T-helper 1 cell treated with Interleukin-12 subunit alpha and Interleukin-12 subunit beta and Interleukin-4 antibody, amounts not matched to agents 30 ng/mL and 1 ng/mL, for 36 hours (primary cell): ENCODE measurements around the gene TFAP2A. TPM values are rescaled to one million over a fixed set of nuclear protein-coding genes. Genes with fewer than 3 reads are reported as not detected.

Source experiments
- intact Hi-C: fragments of 100-400 bp; cut with micrococcal nuclease; formaldehyde crosslinking; loops from one replicate; pipeline ENCODE4 v1.15.1; 2024
- total RNA-seq: library from RNA; stranded (reverse); gene quantifications from 2 replicates; pipeline ENCODE4 v1.2.3, GENCODE V29; 2022

The TFAP2A gene
- total RNA-seq, 1 donor from 2014 or later = 0.22 TPM

DNA sequence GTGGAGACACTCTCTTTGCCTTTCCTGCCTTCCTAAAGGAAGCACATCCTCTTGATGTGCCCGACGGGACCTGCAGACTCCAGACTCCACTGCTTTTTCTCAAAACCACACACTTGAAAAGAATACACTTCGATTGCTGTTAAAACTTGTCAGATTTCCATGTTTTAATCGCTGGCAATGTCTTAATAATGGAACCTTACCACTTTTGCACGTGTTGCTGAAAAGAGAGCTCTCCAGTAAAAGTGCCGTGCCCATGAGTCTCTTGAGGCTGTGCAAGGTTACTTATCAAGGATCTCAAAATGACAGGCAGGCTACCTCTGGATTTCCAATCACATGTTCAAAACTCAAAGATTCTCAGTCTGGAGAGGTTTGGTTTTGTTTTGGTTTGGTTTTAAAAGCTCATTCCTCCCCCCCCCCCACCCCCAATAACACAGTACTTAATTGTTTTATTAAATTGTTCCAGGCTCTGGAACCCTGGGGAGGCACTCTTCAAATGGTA lies 12.0 kb upstream of the TFAP2A start:
- intact Hi-C loops = no loop called here

GRCh38 chr6:10425975-10426780 lies 11.3 kb upstream of the TFAP2A start:
- intact Hi-C loops = no loop called here

- intact Hi-C loops = no loop called here
Measured at GRCh38 chr6:10425176-10425974, 10.5 kb upstream of the TFAP2A start.

GRCh38 chr6:10424040-10424439 lies 9.2 kb upstream of the TFAP2A start:
- intact Hi-C loops = no loop called here

- intact Hi-C loops = no loop called here
Measured at GRCh38 chr6:10422737-10423034, 7.8 kb upstream of the TFAP2A start.

DNA sequence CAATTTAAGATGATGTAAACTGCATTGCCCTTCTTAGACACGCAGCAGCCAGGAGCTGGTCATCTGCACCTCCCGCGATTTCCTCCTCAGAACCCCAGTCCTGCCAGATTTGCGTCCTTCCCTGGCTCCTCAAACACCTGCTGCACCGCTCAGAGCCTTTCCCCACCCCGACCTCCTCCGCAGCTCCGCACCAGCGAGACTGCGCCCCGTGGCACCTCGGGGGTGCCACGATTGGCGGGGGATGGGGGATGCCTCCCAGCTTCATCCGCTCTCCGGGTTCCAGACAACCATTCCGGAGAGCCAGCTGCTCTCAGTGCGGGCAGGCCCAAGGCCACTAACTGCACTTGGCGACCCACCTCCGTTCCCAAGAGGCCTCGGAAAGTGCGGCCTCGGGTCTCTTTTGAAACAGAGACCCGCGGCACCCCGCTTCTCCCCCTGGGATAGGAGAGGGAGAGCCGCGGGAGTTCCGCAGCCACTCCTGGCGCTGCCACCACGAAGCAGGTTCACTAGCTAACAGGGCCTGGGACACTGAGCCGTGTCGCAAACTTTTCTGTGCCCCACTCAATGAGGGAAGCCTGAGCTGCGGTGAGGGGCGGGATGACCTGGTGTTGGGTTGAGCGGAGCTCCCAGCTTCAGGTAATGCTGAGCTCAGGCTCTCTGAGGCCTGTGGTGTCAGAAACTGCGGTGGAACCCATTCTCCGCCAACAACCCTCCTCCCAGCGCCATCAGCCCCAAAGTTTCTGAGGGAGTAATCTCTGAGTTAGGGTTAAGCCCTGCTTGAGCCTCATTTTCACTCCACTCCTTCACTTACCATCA lies 7.3 kb upstream of the TFAP2A start:
- intact Hi-C loops = no loop called here

DNA sequence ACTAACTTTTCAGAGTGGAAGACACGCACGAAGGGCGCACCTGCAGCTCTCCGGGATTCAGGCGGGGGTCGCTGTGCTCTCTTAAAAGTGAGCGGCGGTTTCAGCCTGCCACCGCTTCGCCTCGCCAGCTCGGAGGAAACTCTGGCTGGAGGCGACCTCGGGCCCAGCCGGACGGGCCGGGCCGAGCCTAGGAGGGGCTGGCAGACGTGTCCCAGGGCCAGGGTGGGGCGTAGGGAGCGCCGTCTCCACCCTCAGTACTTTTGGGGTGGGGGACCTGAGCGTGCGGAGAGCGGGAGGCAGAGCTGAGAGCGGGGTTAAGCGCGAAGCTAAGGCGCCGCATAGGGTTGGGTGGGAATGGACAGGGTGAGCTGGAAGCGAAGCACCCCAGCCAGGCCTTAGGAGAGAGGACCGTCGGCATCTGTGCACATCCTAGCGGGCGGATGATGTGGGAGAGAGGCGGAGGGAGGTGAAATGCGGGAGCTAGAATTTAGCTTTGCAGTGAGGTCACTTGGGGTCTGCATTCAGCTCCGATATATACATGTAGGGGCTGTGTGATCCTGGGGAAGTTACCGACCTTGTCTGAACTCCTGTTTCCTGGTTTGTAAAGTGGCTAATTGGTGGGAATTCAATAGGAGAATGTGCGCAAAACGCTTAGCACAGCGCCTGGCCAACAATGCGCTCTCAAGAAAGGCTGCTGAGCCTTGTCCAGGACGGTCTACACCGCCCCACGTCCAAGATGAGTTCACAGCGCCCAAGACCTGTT lies 6.5 kb upstream of the TFAP2A start:
- intact Hi-C loops = no loop called here

- intact Hi-C loops = no loop called here
Measured at GRCh38 chr6:10420546-10421157, 5.8 kb upstream of the TFAP2A start.

DNA sequence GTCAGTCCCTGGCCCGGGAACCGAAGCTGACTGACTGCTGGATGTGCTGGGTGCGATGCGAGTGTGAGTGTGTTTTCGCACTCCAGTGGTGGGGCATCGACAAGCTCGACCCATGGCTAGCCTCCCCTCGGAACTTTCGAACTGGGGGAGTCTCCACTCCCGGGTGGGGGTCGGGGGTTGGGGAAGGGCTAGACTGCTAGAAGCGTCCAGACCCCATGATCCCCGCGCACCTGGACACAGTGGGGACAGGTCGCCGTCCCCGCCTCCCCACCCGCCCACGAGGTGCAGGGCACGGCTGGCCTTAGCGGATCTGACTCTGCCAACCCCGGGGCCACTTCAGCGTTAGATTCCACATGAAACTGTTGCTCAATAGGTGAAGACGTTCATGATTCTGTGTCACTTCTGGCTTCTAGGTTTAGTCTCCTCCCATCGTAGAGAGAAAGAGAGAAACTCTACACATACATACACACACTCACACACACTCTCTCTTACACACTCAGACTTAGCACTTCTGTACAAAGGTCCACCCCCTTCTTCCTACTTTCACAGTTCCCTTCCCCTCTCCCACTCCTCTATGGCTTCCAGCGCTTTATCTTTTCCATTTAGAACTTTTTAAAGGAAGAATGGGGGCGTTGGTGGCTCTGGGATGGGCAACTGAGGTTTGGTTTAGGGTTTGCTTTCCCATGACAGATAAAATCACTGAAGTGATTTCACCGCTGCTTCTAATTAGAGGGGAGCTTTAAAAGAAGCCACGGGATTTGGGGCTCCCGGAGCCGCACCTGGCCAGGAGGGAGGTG lies 5.1 kb upstream of the TFAP2A start:
- intact Hi-C loops = no loop called here

GRCh38 chr6:10418862-10419748 lies 4.2 kb upstream of the TFAP2A start:
- intact Hi-C loops = no loop called here

DNA sequence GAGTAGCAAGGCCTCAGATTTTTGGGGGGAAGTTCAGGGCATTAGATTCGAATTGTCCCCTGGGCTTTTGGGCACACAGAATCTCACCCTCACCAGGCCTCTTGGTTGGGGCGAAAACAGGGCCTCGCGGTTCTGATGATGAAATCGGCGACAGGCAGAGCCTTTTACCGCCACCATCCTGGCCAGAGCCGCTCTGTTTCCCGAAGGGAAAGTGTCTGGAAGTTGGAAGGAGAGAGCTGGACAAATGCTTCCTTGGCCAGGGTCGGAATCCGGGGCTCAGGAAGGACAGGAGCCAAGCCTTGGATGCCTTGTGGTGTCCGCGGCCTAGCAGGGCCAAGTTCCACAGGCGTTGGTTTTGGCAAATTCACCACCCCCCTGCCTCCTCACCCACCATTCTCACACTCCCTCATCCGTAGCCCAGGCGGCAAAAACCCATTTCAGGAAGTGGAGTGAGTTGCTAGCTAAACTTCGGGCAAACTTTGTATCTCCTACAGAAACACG lies 3.5 kb upstream of the TFAP2A start:
- intact Hi-C loops = no loop called here

GRCh38 chr6:10417681-10418104 lies 2.8 kb upstream of the TFAP2A start:
- intact Hi-C loops = no loop called here

GRCh38 chr6:10416863-10417641 lies 2.2 kb upstream of the TFAP2A start:
- intact Hi-C loops = no loop called here

- intact Hi-C loops = no loop called here
Measured at GRCh38 chr6:10416516-10416862, 1.6 kb upstream of the TFAP2A start.

DNA sequence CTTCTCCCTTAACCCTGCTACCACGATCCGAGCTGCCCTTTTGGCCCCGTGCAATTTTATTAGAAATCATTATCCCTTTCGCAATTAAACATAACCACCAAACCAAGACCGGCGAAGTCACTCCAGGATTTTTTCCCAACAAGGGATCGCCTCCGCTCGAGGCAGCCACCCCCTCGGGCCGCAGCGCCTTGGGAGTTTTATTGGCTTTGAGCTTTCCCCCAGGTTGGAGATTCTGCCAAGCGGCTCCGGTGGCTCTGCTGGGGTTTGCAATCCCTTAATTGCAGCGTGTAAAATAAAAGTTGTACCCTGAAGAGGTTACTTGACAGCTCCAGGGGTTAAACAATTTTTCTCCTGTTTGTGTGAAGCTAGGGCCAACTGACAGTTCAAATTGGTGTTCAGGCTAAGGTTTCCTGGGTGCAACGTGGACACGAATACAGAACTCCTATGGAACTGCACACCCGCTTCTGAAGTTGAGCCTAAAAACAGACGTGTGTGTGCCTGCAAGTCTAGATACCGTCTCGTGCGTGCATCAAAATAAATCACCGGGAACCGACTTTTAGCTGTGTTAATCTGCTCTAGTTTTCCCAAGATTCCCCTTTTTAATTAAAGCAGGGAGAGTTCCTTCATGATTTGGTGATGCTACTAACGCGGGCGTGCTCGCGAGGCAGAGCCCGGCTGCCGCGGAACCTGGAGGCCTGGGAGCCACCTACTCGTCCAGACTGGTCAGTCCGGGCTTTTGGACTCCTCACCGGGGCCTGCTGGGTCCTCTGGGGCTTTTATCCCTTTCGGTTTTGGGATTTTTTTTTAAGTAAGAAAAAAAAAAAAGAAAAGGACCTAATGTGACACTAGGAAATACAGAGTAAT lies 975 bp upstream of the TFAP2A start:
- intact Hi-C loops = no loop called here

DNA sequence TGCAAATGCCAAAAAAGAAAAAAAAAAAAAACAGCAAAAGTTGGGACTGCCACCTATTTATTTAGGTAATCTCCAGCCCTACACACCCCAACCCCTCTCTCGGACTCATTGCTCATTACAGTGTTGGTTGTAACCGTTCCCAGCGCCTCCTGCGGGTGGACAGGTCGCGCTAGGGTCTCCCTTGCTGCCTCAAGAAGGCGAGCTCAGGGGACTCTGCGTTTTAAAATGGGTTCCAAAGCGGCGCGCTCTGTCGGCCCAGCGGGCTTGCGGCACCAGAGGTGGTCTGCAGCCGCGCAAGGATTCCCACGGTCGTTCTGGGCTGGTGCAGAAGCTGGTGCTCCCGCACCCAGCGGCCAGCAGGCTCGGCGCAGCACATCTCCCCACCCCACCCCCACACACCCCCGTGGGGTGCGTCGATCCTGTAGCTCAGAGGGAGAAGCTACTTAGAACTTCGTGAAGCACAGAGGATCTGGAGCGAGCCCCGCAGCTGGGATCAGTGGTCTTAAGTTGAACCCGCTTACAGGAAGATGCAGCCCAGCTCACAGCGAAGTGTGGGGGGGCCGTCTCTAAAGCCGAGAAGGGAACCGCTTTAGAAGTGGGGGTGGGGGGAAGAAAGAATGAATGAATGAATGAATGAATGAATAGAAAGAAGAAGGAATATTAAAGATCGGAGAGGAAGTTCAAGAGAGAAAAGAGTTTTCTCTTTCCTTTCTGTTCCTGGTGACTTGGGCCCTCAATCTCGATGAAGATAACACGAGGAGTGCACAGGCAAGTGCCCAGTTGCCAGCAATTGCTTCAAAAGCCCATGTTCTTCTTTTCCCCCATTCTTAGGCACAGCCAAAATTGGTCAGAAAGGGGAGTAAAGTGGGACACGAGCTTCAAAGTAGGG lies 780 bp downstream of the TFAP2A start:
- intact Hi-C loops = loop anchor here (5.0 kb wide), 2 partner anchors 308 to 468 kb away; partner anchors contain the start of genes GCM2 and TMEM14C
